Rectal smooth muscle tissue (tissue), 1 donor: Measurements from ENCODE around the gene EDDM13.
"Not testable (repeated sequence)": the region's sequence is repeated elsewhere in the genome, so short reads cannot be mapped to it uniquely, and the experiment has no call there.

Experiments
- H3K27ac ChIP-seq: one replicate; pipeline ENCODE4 v1.7.0; 2013; ENCODE audit warnings: low read depth, low read length, inconsistent platforms
- H3K27me3 ChIP-seq: one replicate; pipeline ENCODE4 v1.7.0; 2013; ENCODE audit warnings: low read length; ENCODE audit not compliant: control insufficient read depth, insufficient read depth
- H3K36me3 ChIP-seq: one replicate; pipeline ENCODE4 v1.7.0; 2013; ENCODE audit warnings: low read length; ENCODE audit not compliant: control insufficient read depth, insufficient read depth
- H3K4me1 ChIP-seq: one replicate; pipeline ENCODE4 v1.7.0; 2013; ENCODE audit warnings: low read length; ENCODE audit not compliant: control insufficient read depth, insufficient read depth
- H3K4me3 ChIP-seq: one replicate; pipeline ENCODE4 v1.7.0; 2013; ENCODE audit warnings: low read length
- H3K9ac ChIP-seq: one replicate; pipeline ENCODE4 v1.7.0; 2013; ENCODE audit warnings: low read length

Gene EDDM13

DNA sequence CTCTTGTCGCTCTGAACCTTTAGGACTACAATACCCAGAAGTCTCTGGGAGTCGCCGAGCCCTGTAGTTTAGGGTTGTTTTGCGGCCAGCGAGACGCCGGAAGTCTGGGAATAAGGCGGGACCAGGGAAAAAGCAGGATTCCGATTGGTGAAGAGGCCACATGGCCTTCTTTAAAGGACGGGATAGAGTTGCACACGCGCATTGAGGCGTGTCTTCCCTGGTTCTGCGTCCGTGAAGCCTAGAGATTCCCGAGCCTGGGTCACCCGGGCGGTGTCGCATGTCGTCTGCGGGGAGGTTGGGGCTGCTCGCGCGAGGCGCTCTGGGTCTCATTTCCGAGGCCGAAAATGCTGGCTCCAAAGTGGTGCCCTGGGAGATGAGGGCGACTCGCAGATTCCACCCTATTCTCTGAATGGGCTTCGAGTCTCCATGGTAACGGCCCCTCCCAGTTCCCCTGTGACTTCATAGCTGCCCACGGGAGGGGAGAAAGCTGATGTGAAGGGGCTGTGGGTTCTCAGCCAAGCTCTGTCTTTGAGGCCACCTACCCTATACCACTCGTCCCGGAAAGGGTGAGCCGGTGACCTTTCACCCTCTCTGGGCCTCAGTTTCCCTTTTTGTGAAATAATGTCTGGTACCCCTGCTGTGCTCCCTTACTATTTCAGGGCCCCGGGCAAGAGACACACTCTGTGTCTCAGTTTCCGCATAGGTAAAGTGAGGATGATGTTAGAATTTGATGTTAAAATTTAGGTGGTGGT, 42.7 kb downstream of the EDDM13 start:
- Histone ChIP-seq H3K4me3 (peak overlapping the region; percentile 94), H3K4me1 (peaks cover 6% of the 10 kb centered on the region), H3K27me3 (no peaks in the 10 kb centered on the region), H3K36me3 (no peaks in the 10 kb centered on the region), H3K9ac (peak overlapping the region; percentile 36), H3K27ac (peak overlapping the region; percentile 100)

GRCh38 chr19:56316728-56317127, 44.2 kb downstream of the EDDM13 start:
- H3K27ac ChIP-seq, result no peak overlapping the region
- peaks cover 6% of the 10 kb centered on the region for H3K4me1 ChIP-seq
- no peaks in the 10 kb centered on the region for H3K27me3 ChIP-seq

DNA sequence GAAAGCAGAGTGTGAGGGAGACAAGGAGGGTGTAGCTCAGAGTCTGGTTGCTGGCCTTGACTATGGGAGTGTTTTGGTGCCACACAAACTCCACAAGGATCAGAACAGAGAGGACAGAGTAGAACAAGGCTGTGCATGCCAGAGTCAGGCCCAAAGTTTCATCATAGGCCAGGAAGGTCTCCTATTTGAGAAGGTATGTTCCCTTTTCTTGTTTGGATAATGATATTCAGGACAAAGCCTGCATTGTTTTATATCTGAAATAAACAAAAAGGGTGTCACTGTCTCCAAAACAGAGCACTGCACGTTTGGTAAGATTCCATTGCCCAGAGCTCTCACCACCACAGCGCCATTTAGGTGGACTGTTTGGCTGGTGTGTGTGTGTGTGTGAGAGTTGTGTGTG, 45.2 kb downstream of the EDDM13 start:
- H3K9ac ChIP-seq, result no peak overlapping the region
- H3K36me3 ChIP-seq, result no peaks in the 10 kb centered on the region
- H3K4me3 ChIP-seq, result no peak overlapping the region
- H3K27me3 ChIP-seq, result no peaks in the 10 kb centered on the region
- peaks cover 6% of the 10 kb centered on the region for H3K4me1 ChIP-seq
- H3K27ac ChIP-seq, result no peak overlapping the region

More at GRCh38 chr19:56316728-56317127, 44.2 kb downstream of the EDDM13 start:
- no peak overlapping the region for H3K9ac ChIP-seq
- no peaks in the 10 kb centered on the region for H3K36me3 ChIP-seq
- H3K4me3 ChIP-seq, result no peak overlapping the region

- no peaks in the 10 kb centered on the region for H3K4me1 ChIP-seq
- no peak overlapping the region for H3K4me3 ChIP-seq
- no peak overlapping the region for H3K9ac ChIP-seq
- H3K27me3 ChIP-seq, result no peaks in the 10 kb centered on the region
- no peak overlapping the region for H3K27ac ChIP-seq
- H3K36me3 ChIP-seq, result no peaks in the 10 kb centered on the region
Observed at GRCh38 chr19:56319991-56320390, 47.4 kb downstream of the EDDM13 start.

DNA sequence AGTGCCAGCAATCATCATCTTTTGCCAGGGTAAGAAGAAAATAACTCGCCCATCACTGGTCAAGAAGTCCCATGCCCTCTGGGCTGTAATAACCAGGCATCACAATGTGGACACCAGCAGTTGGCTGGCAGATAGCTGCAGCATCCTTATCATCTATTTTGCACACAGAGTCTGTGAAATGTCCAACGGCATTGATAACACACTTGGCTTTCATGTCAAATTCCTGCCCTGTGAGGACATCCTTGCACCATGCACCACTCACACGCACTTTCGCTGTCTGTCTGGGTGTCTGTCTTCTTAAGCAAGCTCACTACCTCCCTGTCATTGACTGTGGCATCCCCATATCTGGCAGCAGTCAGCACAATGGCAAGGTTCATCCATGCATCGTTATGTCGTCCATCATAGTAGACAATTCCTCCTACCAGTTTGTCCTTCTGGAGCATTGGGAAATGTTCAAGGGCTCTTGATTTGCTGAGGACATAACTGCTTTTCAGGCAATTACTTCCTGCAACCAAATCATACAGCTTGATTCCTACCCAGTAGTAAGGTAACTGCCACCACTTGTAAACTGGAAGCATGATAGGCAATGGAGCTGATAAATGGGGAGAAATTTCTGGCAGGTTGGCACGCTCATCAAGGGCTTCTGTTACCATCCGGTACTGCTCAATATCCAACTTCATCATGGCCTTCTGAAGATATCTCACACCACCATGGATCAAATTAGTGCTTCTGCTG, 48.9 kb downstream of the EDDM13 start:
- Histone ChIP-seq H3K27ac (no peak overlapping the region), H3K36me3 (no peaks in the 10 kb centered on the region), H3K4me1 (no peaks in the 10 kb centered on the region), H3K9ac (no peak overlapping the region), H3K4me3 (no peak overlapping the region), H3K27me3 (no peaks in the 10 kb centered on the region)

DNA sequence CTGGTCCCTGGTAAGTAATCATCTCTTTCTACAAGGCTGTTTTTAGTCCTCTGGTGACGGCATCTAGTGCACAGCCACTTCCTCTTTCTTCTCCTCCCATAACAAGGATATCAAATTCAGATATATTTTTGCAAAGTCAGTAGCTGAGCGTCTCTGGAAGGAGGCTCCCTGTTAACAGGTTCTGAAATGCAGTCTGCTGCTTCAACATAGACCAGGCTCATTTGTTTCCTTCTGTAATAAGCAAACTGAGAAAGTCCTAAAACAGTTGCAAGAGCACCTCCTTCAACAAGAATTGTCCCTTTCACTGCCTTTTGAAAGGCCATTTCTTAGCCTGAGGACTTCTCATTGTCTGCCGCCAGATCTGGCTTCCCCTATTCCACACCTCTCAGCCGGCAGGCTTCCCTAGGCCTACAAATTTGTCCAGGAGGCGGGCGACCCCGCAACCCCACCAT, 49.5 kb downstream of the EDDM13 start:
- Histone ChIP-seq H3K4me1 (no peaks in the 10 kb centered on the region), H3K27me3 (no peaks in the 10 kb centered on the region), H3K4me3 (no peak overlapping the region), H3K27ac (no peak overlapping the region), H3K9ac (no peak overlapping the region), H3K36me3 (no peaks in the 10 kb centered on the region)

DNA sequence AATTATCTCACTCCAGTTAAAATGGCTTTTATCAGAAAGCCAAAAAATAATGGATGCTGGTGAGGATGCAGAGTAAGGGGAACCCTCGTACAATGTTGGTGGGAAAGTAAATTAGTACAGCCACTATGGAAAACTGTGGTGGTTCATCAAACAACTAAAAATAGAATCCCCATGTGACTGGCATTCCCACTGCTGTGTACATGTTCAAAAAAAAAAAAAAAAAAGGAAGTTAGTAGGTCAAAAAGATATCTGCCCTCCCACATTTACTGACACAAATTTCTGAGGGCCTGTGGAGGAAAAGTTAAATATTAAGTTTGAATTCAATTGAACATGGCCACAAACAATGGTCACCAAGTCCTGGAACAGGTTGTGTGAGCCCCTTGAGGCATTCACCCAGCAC, 51.9 kb downstream of the EDDM13 start:
- no peak overlapping the region for H3K4me3 ChIP-seq
- H3K9ac ChIP-seq, result no peak overlapping the region
- no peaks in the 10 kb centered on the region for H3K27me3 ChIP-seq
- H3K36me3 ChIP-seq, result no peaks in the 10 kb centered on the region
- H3K4me1 ChIP-seq, result no peaks in the 10 kb centered on the region
- H3K27ac ChIP-seq, result no peak overlapping the region

DNA sequence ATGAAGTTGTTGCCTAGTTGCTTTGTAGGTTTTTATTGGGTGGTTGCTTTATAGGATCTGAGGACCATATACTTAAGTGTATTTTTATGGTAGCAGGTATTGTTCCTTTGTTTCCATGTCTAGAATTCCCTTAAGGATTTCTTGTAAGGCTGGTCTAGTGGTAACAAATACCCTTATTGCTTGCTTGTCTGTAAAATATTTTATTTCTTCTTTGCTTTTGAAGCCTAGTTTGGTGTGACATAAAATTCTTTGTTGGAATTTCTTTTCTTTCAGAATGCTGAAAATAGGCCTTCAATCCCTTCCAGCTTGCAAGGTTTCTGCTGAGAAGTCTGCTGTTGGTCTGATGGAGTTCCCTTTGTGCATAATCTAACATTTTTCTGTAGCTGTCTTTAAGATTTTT, 60.1 kb downstream of the EDDM13 start:
- H3K27me3 ChIP-seq, result no peaks in the 10 kb centered on the region
- H3K36me3 ChIP-seq, result no peaks in the 10 kb centered on the region
- H3K9ac ChIP-seq, result no peak overlapping the region
- no peak overlapping the region for H3K27ac ChIP-seq
- H3K4me1 ChIP-seq, result no peaks in the 10 kb centered on the region
- H3K4me3 ChIP-seq, result no peak overlapping the region

- Histone ChIP-seq H3K9ac (no peak overlapping the region), H3K36me3 (no peaks in the 10 kb centered on the region), H3K27me3 (no peaks in the 10 kb centered on the region), H3K4me3 (no peak overlapping the region), H3K27ac (no peak overlapping the region), H3K4me1 (no peaks in the 10 kb centered on the region)
Observed at GRCh38 chr19:56333506-56333905, 61.0 kb downstream of the EDDM13 start.

GRCh38 chr19:56335371-56335770, 62.8 kb downstream of the EDDM13 start:
- not testable (repeated sequence) for H3K36me3 ChIP-seq, H3K27me3 ChIP-seq, H3K27ac ChIP-seq, H3K4me3 ChIP-seq, H3K4me1 ChIP-seq, H3K9ac ChIP-seq

DNA sequence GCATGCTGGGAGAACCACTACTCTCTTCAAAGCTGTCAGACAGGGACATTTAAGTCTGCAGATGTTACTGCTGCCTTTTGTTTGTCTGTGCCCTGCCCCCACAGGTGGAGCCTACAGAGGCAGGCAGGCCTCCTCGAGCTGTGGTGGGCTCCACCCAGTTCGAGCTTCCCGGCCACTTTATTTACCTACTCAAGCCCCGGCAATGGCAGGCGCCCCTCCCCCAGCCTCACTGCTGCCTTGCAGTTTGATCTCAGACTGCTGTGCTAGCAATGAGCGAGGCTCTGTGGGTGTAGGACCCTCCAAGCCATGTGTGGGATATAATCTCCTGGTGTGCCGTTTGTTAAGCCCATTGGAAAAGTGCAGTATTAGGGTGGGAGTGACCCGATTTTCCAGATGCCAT, 64.5 kb downstream of the EDDM13 start:
- not testable (repeated sequence) for H3K27me3 ChIP-seq

GRCh38 chr19:56339031-56339430, 66.5 kb downstream of the EDDM13 start:
- not testable (repeated sequence) for H3K27ac ChIP-seq, H3K27me3 ChIP-seq, H3K4me3 ChIP-seq, H3K4me1 ChIP-seq, H3K36me3 ChIP-seq, H3K9ac ChIP-seq

More for the DNA sequence above, 64.5 kb downstream of the EDDM13 start:
- H3K36me3 ChIP-seq, H3K9ac ChIP-seq, H3K27ac ChIP-seq, H3K4me1 ChIP-seq, H3K4me3 ChIP-seq: not testable (repeated sequence)

GRCh38 chr19:56341948-56342347, 69.4 kb downstream of the EDDM13 start:
- Histone ChIP-seq H3K4me3 (no peak overlapping the region), H3K27me3 (no peaks in the 10 kb centered on the region), H3K9ac (no peak overlapping the region), H3K36me3 (no peaks in the 10 kb centered on the region), H3K27ac (no peak overlapping the region), H3K4me1 (no peaks in the 10 kb centered on the region)
